ENCODE results near the gene TJP2. TPM values are rescaled to one million over a fixed set of nuclear protein-coding genes. Genes with fewer than 3 reads are reported as not detected.

The TJP2 gene
- total RNA-seq, 2 experiments from 2014 or later: 8.4 to 10.0 TPM

DNA sequence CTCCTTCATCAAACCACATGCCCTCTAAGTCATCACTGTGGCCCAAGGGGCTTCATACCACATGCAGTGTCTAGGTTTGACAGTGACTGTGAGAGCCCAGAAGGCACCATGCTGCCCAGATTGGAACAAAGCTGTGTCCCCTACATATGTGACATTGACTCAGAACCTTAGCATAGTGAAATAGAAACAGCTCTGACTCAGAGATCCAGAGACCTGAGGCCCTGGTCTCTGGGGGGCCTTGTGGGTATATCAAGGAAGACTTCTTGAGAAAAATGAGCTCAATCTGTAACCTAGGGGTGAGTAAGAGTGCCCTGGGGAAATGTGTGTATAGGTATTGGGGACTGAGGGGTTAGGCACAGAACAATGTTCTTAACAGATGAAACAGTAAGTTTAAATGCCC, 143.8 kb downstream of the TJP2 start:
- peak; percentile 55 for DNase-seq
- intact Hi-C loops (cut with DNase I, micrococcal nuclease): loop anchor here in 1 of 2 experiments (1.0 kb wide), 1 partner anchor 39 kb away; no protein-coding TSS in a partner anchor
- CTCF ChIA-PET: interaction anchor here (0.6 to 1.1 kb wide), 2 partner anchors 13 to 269 kb away, joined by 4 read pairs; no protein-coding TSS in a partner anchor

GRCh38 chr9:69319324-69320025, 145.4 kb downstream of the TJP2 start:
- peaks cover 10% of the 10 kb centered on the region for H3K4me1 Mint-ChIP-seq
- ATAC-seq (no peak), DNase-seq (no peak)
- ChIA-PET POLR2A (no interaction called here), CTCF (no interaction called here)
- H3K9me3 Mint-ChIP-seq (ENCODE audit: low read depth): no peaks in the 10 kb centered on the region
- no peak overlapping the region for H3K27ac Mint-ChIP-seq
- intact Hi-C loops (cut with DNase I, micrococcal nuclease): no loop called here
- H3K27me3 Mint-ChIP-seq: peaks cover 29% of the 10 kb centered on the region
- peaks cover 1% of the 10 kb centered on the region for H3K36me3 Mint-ChIP-seq (ENCODE audit: low read depth)
- no peak overlapping the region for H3K4me3 Mint-ChIP-seq

More for the DNA sequence above, 143.8 kb downstream of the TJP2 start:
- POLR2A ChIA-PET: interaction anchor here (0.5 kb wide), 1 partner anchor 149 kb away, joined by 3 read pairs; no protein-coding TSS in a partner anchor
- Mint-ChIP-seq H3K4me3 (no peak overlapping the region), H3K36me3 (ENCODE audit: low read depth) (peaks cover 1% of the 10 kb centered on the region), H3K27me3 (peaks cover 19% of the 10 kb centered on the region), H3K9me3 (ENCODE audit: low read depth) (peaks cover 6% of the 10 kb centered on the region), H3K4me1 (peaks cover 10% of the 10 kb centered on the region), H3K27ac (no peak overlapping the region)
- ATAC-seq: peak; percentile 97

DNA sequence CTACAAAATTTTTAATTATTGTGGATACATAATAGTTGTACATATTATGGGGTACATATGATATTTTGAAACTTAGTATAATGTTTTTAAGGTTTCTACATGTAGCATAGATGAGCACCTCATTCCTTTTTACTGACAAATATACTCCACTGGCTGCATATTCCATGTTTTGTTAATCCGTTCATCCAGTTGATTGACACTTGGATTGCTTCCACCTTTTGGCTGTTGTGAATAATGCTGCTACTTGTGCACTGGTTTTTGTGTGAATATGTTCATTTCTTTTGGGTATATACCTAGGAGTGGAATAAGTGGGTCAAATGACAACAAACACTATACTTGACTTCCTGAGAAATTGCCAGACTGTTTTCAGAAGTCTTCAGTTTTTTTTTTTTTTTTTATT, 148.2 kb downstream of the TJP2 start:
- intact Hi-C loops (cut with DNase I, micrococcal nuclease): no loop called here
- no peak for DNase-seq
- CTCF ChIA-PET: interaction anchor here (0.6 kb wide), 1 partner anchor 209 kb away, joined by 3 read pairs; no protein-coding TSS in a partner anchor
- no peaks in the 10 kb centered on the region for H3K9me3 Mint-ChIP-seq (ENCODE audit: low read depth)
- H3K36me3 Mint-ChIP-seq (ENCODE audit: low read depth): no peaks in the 10 kb centered on the region
- no peak overlapping the region for H3K27ac Mint-ChIP-seq
- no peak for ATAC-seq
- H3K4me3 Mint-ChIP-seq: no peak overlapping the region
- H3K27me3 Mint-ChIP-seq: peaks cover 43% of the 10 kb centered on the region
- POLR2A ChIA-PET: no interaction called here
- H3K4me1 Mint-ChIP-seq: peaks cover 10% of the 10 kb centered on the region

- ChIA-PET POLR2A (no interaction called here), CTCF (interaction anchor here (0.9 kb wide), 1 partner anchor 63 kb away, joined by 3 read pairs; no protein-coding TSS in a partner anchor)
- intact Hi-C loops (cut with DNase I, micrococcal nuclease): no loop called here
Measured at GRCh38 chr9:69323861-69324260, 149.8 kb downstream of the TJP2 start.

More at GRCh38 chr9:69323861-69324260, 149.8 kb downstream of the TJP2 start:
- Mint-ChIP-seq H3K27ac (no peak overlapping the region), H3K36me3 (ENCODE audit: low read depth) (no peaks in the 10 kb centered on the region), H3K4me1 (no peaks in the 10 kb centered on the region), H3K9me3 (ENCODE audit: low read depth) (no peaks in the 10 kb centered on the region), H3K27me3 (peaks cover 47% of the 10 kb centered on the region), H3K4me3 (no peak overlapping the region)
- ATAC-seq: no peak
- DNase-seq: no peak

Other genes with a start within 250 kb of the TJP2 start
- gene PRKACG, start 160.2 kb upstream of the TJP2 start, total RNA-seq: not detected
- gene FXN, start 138.5 kb upstream of the TJP2 start, total RNA-seq: 10 to 100 TPM; 23.2 to 24.2 TPM
- gene ENTREP1, start 150.9 kb downstream of the TJP2 start, total RNA-seq: not detected

All from activated CD4-positive, alpha-beta T cell treated with anti-CD3 and anti-CD28 coated beads for 36 hours (primary cell).